Measurements from ENCODE around the gene NUAK1. TPM values are rescaled to one million over a fixed set of nuclear protein-coding genes. Genes with fewer than 3 reads are reported as not detected.

NUAK1 gene
- total and polyA plus RNA-seq, 7 donors, result 7.0 to 102 (median 21.8) TPM

- DNase-seq (no peak), ATAC-seq (no peak)
- WGBS, 3 donors, result 71 to 78% (median 73%) methylated on average over 5 of the region's 5 CpGs
- no peak overlapping the region for H3K27ac ChIP-seq
- TF ChIP-seq, protein P1, sequence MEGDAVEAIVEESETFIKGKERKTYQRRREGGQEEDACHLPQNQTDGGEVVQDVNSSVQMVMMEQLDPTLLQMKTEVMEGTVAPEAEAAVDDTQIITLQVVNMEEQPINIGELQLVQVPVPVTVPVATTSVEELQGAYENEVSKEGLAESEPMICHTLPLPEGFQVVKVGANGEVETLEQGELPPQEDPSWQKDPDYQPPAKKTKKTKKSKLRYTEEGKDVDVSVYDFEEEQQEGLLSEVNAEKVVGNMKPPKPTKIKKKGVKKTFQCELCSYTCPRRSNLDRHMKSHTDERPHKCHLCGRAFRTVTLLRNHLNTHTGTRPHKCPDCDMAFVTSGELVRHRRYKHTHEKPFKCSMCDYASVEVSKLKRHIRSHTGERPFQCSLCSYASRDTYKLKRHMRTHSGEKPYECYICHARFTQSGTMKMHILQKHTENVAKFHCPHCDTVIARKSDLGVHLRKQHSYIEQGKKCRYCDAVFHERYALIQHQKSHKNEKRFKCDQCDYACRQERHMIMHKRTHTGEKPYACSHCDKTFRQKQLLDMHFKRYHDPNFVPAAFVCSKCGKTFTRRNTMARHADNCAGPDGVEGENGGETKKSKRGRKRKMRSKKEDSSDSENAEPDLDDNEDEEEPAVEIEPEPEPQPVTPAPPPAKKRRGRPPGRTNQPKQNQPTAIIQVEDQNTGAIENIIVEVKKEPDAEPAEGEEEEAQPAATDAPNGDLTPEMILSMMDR (IDR thresholded peaks at IDR 0.05), result no peak
- H3K27me3 ChIP-seq (ENCODE audit: insufficient read depth in 3 of 3, low read length in 2 of 3), result no peaks in the 10 kb centered on the region
- no peak overlapping the region for H3K4me3 ChIP-seq
- H3K4me1 ChIP-seq, result peaks cover 3% of the 10 kb centered on the region
- H3K9me3 ChIP-seq, result no peaks in the 10 kb centered on the region
- peaks cover 3 to 24% of the 10 kb centered on the region in 2 donors for H3K36me3 ChIP-seq (ENCODE audit: insufficient read depth in 1 of 2, low read depth in 1 of 2)
- intact Hi-C loops (cut with DNase I), result no loop called here
Observed at GRCh38 chr12:106062693-106063092, 76.1 kb downstream of the NUAK1 start.

GRCh38 chr12:106058256-106059182, 80.2 kb downstream of the NUAK1 start:
- peaks cover 6% of the 10 kb centered on the region for H3K9me3 ChIP-seq
- peak; percentile 32 to 70 (median 46) for ATAC-seq
- peaks cover 3% of the 10 kb centered on the region for H3K4me1 ChIP-seq
- no peaks in the 10 kb centered on the region for H3K36me3 ChIP-seq (ENCODE audit: insufficient read depth in 1 of 2, low read depth in 1 of 2)
- intact Hi-C loops (cut with DNase I), result no loop called here
- TF ChIP-seq, protein P1 (IDR thresholded peaks at IDR 0.05), result no peak
- WGBS, 3 donors, result 27 to 43% (median 37%) methylated on average over 4 of the region's 4 CpGs
- no peaks in the 10 kb centered on the region for H3K27me3 ChIP-seq (ENCODE audit: insufficient read depth in 3 of 3, low read length in 2 of 3)
- H3K27ac ChIP-seq, result no peak overlapping the region
- DNase-seq, result no peak
- no peak overlapping the region for H3K4me3 ChIP-seq

GRCh38 chr12:106054049-106054448, 84.7 kb downstream of the NUAK1 start:
- TF ChIP-seq, protein P1 (IDR thresholded peaks at IDR 0.05), result no peak
- intact Hi-C loops (cut with DNase I), result no loop called here

GRCh38 chr12:106051853-106052531, 86.8 kb downstream of the NUAK1 start:
- DNase-seq (no peak), ATAC-seq (no peak)
- 48 to 60% (median 54%) methylated on average over 6 of the region's 6 CpGs for WGBS, 3 donors
- Histone ChIP-seq H3K36me3 (ENCODE audit: insufficient read depth in 1 of 2, low read depth in 1 of 2) (no peaks in the 10 kb centered on the region), H3K9me3 (peaks cover 6% of the 10 kb centered on the region), H3K4me1 (no peaks in the 10 kb centered on the region), H3K27me3 (ENCODE audit: insufficient read depth in 3 of 3, low read length in 2 of 3) (no peaks in the 10 kb centered on the region), H3K4me3 (no peak overlapping the region), H3K27ac (no peak overlapping the region)
- TF ChIP-seq, protein P1 (IDR thresholded peaks at IDR 0.05), result no peak
- intact Hi-C loops (cut with DNase I), result no loop called here

More at GRCh38 chr12:106054049-106054448, 84.7 kb downstream of the NUAK1 start:
- ATAC-seq (no peak), DNase-seq (no peak)
- no peak overlapping the region for H3K27ac ChIP-seq
- no peaks in the 10 kb centered on the region for H3K27me3 ChIP-seq (ENCODE audit: insufficient read depth in 3 of 3, low read length in 2 of 3)
- H3K9me3 ChIP-seq, result peaks cover 6% of the 10 kb centered on the region
- peaks cover 3% of the 10 kb centered on the region for H3K4me1 ChIP-seq
- H3K4me3 ChIP-seq, result no peak overlapping the region
- H3K36me3 ChIP-seq (ENCODE audit: insufficient read depth in 1 of 2, low read depth in 1 of 2), result no peaks in the 10 kb centered on the region
